ENCODE measurements around the gene PHF19.

DNA sequence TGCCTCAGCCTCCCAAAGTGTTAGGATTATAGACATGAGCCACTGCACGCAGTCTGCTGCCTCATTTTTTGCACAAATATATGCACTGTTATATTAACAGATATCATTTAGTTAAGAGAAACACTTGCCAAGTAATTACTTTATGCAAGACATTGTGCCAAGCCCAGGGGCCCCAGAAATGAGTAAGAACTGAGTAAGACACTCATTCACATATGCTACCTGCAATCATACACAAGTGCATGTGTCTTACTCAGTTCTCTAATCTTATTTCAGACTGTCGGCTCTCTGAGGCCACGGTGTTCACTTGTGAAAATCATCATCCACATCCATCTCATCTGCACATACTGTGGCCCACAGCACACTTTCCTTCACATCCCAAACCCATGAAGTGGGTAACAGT, 33.7 kb upstream of the PHF19 start:
- no peak for TF ChIP-seq CTCF (IDR thresholded peaks at IDR 0.05)
- TF ChIP-seq POLR2A (IDR thresholded peaks at IDR 0.05): no peak
